AG09319 (cell line): ENCODE data around the gene SLC2A13.

Experiments used
- DNase-seq: peaks from one replicate; pipeline ENCODE4 v3.0.0-alpha.2; 2010; ENCODE audit warnings: low read depth; ENCODE audit errors: extremely low read depth
- TF ChIP-seq, protein P1 (sequence below): IDR thresholded peaks from 2 replicates; pipeline ENCODE4 v1.5.1; 2011; ENCODE audit warnings: low read depth, mild to moderate bottlenecking, inconsistent platforms, low read length, moderate library complexity

Gene SLC2A13

DNA sequence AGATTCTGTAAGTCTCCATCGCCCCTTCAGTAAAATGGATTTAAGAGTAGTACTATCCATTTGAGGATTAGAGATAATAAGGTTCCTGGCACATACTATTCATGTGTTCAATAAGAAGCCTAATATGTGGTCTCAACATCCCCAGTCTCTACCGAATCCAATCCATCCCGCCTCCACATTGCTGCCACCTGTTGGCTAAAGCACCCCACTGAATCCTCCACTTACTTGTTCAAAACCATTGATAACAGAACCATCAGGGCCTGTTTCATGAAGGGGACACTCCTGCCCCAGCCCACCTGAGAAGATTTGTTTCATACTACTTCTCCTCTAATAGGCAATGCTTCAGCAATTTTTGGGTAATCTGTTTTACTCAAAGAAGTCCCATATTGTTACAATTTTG is 147.5 kb downstream of the SLC2A13 start:
- TF ChIP-seq, protein P1, sequence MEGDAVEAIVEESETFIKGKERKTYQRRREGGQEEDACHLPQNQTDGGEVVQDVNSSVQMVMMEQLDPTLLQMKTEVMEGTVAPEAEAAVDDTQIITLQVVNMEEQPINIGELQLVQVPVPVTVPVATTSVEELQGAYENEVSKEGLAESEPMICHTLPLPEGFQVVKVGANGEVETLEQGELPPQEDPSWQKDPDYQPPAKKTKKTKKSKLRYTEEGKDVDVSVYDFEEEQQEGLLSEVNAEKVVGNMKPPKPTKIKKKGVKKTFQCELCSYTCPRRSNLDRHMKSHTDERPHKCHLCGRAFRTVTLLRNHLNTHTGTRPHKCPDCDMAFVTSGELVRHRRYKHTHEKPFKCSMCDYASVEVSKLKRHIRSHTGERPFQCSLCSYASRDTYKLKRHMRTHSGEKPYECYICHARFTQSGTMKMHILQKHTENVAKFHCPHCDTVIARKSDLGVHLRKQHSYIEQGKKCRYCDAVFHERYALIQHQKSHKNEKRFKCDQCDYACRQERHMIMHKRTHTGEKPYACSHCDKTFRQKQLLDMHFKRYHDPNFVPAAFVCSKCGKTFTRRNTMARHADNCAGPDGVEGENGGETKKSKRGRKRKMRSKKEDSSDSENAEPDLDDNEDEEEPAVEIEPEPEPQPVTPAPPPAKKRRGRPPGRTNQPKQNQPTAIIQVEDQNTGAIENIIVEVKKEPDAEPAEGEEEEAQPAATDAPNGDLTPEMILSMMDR = no peak; the same call in 1 of the 2 replicates
- no peak for DNase-seq

DNA sequence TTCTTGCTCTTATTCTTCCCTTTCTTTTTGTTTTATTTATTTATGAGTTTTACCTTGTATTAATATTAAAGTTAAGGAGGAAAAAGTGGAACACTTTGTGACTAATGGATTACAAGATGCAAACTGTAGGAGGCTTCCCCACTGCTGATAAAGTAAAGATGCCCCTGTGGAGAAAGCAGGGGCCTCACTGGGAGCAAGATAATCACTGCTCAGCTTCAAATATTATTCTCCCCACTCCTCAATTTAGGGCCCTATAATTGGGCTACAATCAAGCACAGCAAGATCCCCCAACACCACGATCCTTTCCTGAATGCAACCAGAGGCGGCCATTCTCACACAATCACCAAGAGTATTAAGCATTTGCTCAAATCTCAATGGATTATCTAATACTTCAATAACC is 149.2 kb downstream of the SLC2A13 start:
- no peak for DNase-seq
- TF ChIP-seq, protein P1 = no peak

DNA sequence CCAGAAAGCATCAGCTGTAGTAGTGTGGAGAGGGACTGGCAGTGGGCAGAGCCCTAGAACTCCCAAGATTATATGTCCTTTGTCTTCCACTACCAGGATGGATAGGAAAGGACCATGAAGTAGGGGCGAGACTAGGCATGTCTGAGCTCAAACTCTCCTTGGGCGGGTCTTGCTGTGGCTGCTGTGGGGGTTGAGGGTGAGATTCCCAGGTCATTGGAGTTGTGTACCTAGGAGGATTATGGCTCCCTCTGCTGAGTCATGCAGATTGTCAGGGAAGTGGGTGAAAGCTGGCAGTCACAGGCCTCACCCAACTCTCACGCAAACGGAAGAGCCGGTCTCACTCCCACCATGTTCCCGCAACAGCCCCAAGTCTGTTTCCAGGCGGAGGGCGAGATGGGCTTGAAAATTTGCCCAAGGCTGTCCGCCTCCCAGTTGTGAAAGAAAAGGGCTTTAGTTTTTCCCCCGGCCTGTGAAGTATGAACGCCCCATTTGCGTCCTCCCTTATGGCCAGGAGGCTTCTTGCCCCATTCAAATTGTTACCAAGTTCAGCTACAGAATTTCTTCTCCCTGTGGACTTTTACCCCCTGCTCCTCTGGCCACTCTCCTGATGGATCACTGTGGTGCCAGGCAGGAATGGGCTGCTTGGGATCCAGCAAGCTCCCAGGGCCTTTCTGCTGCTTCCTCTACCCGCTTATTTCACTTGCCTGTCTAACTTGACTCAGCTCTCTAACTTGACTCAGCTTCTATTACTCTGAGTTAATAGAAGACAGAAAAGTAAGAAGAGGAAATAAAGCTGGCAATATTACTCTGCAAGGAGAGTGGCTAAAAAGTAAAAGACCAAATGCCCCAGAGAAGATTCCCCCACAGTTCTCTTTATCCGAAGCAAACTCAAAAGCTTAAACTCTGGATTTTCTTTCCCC is 159.3 kb downstream of the SLC2A13 start:
- TF ChIP-seq, protein P1 = no peak
- DNase-seq = no peak

DNA sequence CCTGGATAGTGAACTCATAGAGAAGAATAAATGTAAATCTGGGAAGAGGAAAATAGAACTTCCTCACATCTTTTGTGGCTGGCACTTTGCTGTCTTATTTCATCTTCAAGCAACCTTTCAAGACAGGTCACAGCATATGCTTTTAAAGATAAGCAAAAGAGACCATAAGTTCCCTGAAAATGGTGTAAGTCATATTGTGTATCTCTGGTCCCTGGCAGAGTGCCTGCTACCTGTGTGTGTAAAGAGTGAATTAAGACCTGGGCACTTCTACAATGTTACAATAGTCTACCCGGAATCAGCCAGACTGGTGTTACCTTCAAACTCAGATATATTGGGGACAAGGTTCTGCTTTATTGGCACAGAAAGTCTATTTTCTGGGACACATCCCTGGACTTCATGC is 168.8 kb downstream of the SLC2A13 start:
- TF ChIP-seq, protein P1 = no peak
- no peak for DNase-seq

DNA sequence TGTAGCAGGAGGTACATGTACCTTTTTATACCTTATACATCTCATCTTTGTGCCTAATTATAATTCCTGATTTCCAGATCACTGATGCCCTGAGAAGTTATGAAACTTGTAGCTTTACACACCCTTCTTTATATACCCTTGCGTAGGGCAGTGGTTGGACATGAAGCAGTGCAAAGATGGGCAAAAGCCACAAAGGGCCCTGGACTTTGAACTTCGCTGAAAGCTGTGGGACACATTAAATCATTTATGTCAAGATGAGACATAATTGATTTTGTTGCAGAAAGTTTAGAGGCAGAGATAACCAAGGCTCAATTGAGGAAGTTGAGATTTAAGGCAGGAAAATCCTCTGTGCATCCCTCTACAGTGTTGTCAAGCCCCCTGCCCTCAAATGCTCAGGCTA is 170.0 kb downstream of the SLC2A13 start:
- no peak for DNase-seq
- TF ChIP-seq, protein P1 = no peak

DNA sequence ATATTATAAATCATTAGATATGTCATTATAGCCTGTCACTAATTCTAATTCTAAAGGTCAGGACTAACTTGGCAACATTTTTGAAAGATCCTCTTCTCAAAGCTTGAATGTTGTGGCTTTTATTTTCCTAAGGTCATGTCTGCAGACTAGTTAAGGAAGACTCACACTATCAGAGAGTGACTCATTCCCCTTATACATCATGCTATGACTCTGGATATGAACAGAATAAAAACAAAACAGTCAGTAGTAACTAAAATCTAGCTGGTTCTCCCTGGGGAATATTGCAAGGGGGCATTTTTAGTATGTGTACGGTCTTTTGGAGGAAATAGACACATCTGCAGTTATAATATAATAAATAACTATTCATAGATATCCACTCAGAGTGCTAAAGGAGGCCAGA is 170.6 kb downstream of the SLC2A13 start:
- no peak for DNase-seq
- TF ChIP-seq, protein P1 = no peak

DNA sequence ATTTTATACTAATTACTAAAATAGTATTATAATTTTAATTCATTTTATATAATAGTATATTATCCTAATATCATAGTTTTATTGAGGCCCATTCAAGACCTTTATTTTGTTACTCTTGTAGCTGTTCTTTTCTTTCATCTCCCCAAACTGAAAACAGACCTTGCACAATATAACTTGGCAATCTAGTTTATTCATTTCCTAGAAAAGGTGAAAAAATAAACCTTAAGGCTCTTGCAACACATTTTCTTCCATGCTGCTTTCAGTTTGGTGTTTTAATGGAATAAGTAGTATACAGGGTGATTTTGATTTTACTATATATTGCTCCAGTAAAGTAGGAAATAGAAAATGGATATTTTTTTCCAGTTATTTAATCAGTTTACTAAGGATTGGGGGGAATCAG is 174.0 kb downstream of the SLC2A13 start:
- TF ChIP-seq, protein P1 = no peak
- no peak for DNase-seq
